ENCODE data around the gene C5orf15. TPM values are rescaled to one million over a fixed set of nuclear protein-coding genes. Genes with fewer than 3 reads are reported as not detected.
A peak's percentile ranks its signal among the peaks of the same experiment; 100 is the strongest.

The C5orf15 gene
- total RNA-seq: 10 to 100 TPM; 24.5 to 38.3 (median 26.8) TPM
- long read RNA-seq, donor 1, transcript C5orf15-201 (3 exons, 2,358 nt): major isoform, 40 of 43 reads
- long read RNA-seq, donor 1, partial matches to known transcripts: 1 of 43 reads
- long read RNA-seq, donor 1, other reads (novel, unspliced or antisense): 2 of 43 reads
- long read RNA-seq, donor 2, transcript C5orf15-201 (3 exons, 2,358 nt): major isoform, 29 of 33 reads
- long read RNA-seq, donor 2, partial matches to known transcripts: 3 of 33 reads
- long read RNA-seq, donor 2, other reads (novel, unspliced or antisense): 1 of 33 reads

DNA sequence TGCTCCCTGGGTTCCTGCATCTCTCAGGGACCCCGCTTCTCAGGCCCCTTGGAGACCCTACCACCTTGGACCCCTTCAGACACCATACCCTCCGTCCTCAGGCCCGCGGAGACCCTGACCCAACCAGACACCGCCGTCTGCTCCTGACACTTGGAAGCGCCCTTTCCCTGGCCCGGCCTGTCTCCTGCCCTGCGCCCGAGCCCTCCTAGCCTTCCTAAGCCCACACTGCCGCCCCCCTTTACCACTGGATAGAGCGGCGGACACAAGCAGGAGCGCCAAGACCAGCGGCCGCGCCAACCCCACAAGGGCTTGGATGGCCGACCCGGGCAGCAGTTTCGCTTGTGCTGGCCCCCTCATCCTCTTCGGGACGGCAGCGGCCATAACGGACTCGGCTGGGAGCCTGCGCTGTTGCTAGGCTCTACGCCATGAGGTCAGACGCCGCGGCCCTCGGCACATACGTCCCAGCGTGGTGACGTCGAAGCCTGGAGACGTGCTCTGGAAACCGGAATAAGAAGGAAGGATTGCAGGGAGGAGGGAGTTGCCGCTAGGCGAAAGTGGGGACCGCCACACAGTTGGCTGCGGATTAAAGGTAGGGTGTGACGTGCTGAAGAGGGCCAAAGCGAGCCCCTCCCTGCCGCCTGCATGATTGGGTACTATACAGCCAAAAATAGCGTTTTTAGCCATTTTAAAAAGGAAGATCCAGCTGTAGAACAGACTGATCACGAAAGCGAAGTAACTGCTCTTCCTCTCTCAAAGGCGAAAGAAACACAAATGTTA is at the start of gene C5orf15:
Gene C5orf15, minus strand, starts transcription at position 422 of the 777 bp plus-strand sequence. Its CDS starts 41 bp downstream, at position 381.
- intact Hi-C loops (cut with DNase I, micrococcal nuclease): no loop called here
- peak; percentile 99 for ATAC-seq

DNA sequence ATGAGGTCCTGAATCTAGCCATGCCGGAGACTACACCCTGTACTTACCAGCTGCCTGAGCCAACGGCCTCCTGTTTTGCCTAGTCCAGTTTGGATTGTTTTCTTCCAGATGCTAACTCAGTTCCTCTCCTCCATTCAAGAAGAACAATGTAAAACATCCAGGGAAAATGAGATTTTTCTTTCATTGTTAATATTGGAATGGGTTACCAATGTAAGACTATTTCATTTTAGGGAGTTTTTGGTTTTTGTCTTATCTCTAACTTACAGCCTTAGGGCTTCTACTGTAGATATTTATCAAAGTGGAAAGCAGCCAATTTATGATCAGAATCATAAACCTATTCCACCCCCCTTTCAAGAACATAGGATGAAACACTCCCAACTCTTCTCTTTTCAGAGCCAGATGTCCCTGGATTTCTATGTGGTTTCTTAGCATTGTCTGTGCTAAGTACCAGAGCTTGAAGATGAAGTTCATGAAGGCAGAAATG is 39.9 kb upstream of the C5orf15 start:
- no peaks in the 10 kb centered on the region for H3K36me3 ChIP-seq (ENCODE audit: low read depth)
- no peaks in the 10 kb centered on the region for H3K9me3 ChIP-seq
- intact Hi-C loops (cut with DNase I, micrococcal nuclease): no loop called here
- no peak for TF ChIP-seq CTCF (IDR thresholded peaks at IDR 0.05)
- H3K4me3 ChIP-seq: no peak overlapping the region
- peaks cover 11% of the 10 kb centered on the region for H3K4me1 ChIP-seq (ENCODE audit: low read depth)
- no peak for DNase-seq
- ATAC-seq: no peak

More for the DNA sequence above, at the start of gene C5orf15:
- peak; percentile 95 to 98 (median 97) for DNase-seq
- peaks cover 2% of the 10 kb centered on the region for H3K9me3 ChIP-seq
- TF ChIP-seq CTCF (IDR thresholded peaks at IDR 0.05): no peak
- H3K4me1 ChIP-seq (ENCODE audit: low read depth): peaks cover 3% of the 10 kb centered on the region
- peak within 1 kb of the TSS; percentile 64 for H3K4me3 ChIP-seq
- H3K36me3 ChIP-seq (ENCODE audit: low read depth): no peaks in the 10 kb centered on the region

- peaks cover 17% of the 10 kb centered on the region for H3K4me1 ChIP-seq (ENCODE audit: low read depth)
- H3K36me3 ChIP-seq (ENCODE audit: low read depth): no peaks in the 10 kb centered on the region
- ATAC-seq: no peak
- TF ChIP-seq CTCF (IDR thresholded peaks at IDR 0.05): no peak
- intact Hi-C loops (cut with DNase I, micrococcal nuclease): no loop called here
- no peaks in the 10 kb centered on the region for H3K9me3 ChIP-seq
- no peak overlapping the region for H3K4me3 ChIP-seq
- peak in 2 of 3 donors; percentile 27 to 42 for DNase-seq
These were observed 39.3 kb upstream of the C5orf15 start for GRCh38 chr5:134007581-134008265.

DNA sequence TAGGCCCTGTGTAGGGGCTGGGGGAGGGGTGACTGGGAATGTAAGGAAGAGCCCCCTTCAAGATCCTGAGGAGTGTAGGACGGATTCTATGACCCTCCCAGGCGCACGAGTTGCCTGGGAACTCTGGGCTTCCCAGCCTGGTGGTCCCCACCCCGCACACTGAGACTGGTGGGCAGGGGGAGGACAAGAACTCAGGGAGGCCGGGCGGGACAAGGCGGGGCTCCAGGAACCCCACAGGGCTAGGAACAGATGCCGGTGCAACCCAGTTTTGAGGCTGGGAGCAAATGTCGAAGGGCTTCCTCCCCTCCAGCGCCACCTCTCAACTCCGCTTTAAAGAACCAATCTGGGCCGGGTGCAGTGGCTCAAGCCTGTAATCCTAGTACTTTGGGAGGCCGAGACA is 37.7 kb upstream of the C5orf15 start:
- no peak for TF ChIP-seq CTCF (IDR thresholded peaks at IDR 0.05)
- intact Hi-C loops (cut with DNase I, micrococcal nuclease): no loop called here

GRCh38 chr5:134005417-134006061 is 37.1 kb upstream of the C5orf15 start:
- Histone ChIP-seq H3K9me3 (no peaks in the 10 kb centered on the region), H3K4me3 (peak overlapping the region; percentile 95), H3K4me1 (ENCODE audit: low read depth) (peaks cover 29% of the 10 kb centered on the region), H3K36me3 (ENCODE audit: low read depth) (no peaks in the 10 kb centered on the region)
- ATAC-seq: peak; percentile 14
- intact Hi-C loops (cut with DNase I, micrococcal nuclease): no loop called here
- TF ChIP-seq CTCF (IDR thresholded peaks at IDR 0.05): no peak
- peak; percentile 64 to 77 (median 76) for DNase-seq

More for the DNA sequence above, 37.7 kb upstream of the C5orf15 start:
- no peaks in the 10 kb centered on the region for H3K9me3 ChIP-seq
- no peak overlapping the region for H3K4me3 ChIP-seq
- peak in 1 of 3 donors; percentile 38 for DNase-seq
- H3K4me1 ChIP-seq (ENCODE audit: low read depth): peaks cover 24% of the 10 kb centered on the region
- H3K36me3 ChIP-seq (ENCODE audit: low read depth): no peaks in the 10 kb centered on the region
- ATAC-seq: no peak
